Measurements from ENCODE around the gene PLCB1.
"Not testable (repeated sequence)": the region's sequence is repeated elsewhere in the genome, so short reads cannot be mapped to it uniquely, and the experiment has no call there.

The PLCB1 gene

GRCh38 chr20:8155229-8155628 is 23.2 kb downstream of the PLCB1 start:
- H3K4me3 Mint-ChIP-seq: no peak overlapping the region
- peaks cover 13% of the 10 kb centered on the region for H3K36me3 Mint-ChIP-seq (ENCODE audit: low read depth)
- H3K9me3 Mint-ChIP-seq: peaks cover 24% of the 10 kb centered on the region
- peaks cover 6% of the 10 kb centered on the region for H3K4me1 Mint-ChIP-seq
- TF ChIP-seq, protein P1, sequence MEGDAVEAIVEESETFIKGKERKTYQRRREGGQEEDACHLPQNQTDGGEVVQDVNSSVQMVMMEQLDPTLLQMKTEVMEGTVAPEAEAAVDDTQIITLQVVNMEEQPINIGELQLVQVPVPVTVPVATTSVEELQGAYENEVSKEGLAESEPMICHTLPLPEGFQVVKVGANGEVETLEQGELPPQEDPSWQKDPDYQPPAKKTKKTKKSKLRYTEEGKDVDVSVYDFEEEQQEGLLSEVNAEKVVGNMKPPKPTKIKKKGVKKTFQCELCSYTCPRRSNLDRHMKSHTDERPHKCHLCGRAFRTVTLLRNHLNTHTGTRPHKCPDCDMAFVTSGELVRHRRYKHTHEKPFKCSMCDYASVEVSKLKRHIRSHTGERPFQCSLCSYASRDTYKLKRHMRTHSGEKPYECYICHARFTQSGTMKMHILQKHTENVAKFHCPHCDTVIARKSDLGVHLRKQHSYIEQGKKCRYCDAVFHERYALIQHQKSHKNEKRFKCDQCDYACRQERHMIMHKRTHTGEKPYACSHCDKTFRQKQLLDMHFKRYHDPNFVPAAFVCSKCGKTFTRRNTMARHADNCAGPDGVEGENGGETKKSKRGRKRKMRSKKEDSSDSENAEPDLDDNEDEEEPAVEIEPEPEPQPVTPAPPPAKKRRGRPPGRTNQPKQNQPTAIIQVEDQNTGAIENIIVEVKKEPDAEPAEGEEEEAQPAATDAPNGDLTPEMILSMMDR (IDR thresholded peaks at IDR 0.05): no peak
- no peak for DNase-seq
- no peak overlapping the region for H3K27ac Mint-ChIP-seq
- H3K27me3 Mint-ChIP-seq (ENCODE audit: low read depth, poor library complexity): no peaks in the 10 kb centered on the region

DNA sequence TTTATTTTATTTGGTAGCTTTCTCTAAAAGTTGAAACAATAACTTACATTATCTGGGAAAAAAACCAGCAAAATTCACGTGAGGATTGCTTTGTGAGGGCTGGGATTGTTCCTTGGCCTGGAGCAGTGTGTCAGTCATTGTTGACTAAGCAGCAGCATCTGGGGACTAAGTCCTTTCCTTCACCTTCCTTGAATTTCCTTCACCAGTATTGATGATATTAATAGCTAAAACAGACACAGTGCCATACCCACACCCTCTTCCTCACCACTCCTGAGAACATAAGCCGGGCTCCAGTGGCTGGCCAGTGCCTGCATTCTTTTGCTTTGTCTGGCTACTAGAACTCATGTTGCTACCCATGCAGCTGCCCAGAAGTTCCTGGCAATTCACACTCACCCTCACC is 23.7 kb downstream of the PLCB1 start:
- no peak for DNase-seq
- Mint-ChIP-seq H3K4me1 (peaks cover 6% of the 10 kb centered on the region), H3K27ac (no peak overlapping the region), H3K36me3 (ENCODE audit: low read depth) (peaks cover 15% of the 10 kb centered on the region), H3K4me3 (no peak overlapping the region), H3K27me3 (ENCODE audit: low read depth, poor library complexity) (no peaks in the 10 kb centered on the region), H3K9me3 (peaks cover 26% of the 10 kb centered on the region)
- TF ChIP-seq, protein P1 (IDR thresholded peaks at IDR 0.05): no peak

- TF ChIP-seq, protein P1 (IDR thresholded peaks at IDR 0.05): no peak
- Mint-ChIP-seq H3K36me3 (ENCODE audit: low read depth) (peaks cover 15% of the 10 kb centered on the region), H3K27ac (no peak overlapping the region), H3K27me3 (ENCODE audit: low read depth, poor library complexity) (no peaks in the 10 kb centered on the region), H3K9me3 (peaks cover 26% of the 10 kb centered on the region), H3K4me1 (peaks cover 6% of the 10 kb centered on the region), H3K4me3 (no peak overlapping the region)
- no peak for DNase-seq
Observed at GRCh38 chr20:8156235-8157079, 24.4 kb downstream of the PLCB1 start.

- Mint-ChIP-seq H3K9me3 (peaks cover 26% of the 10 kb centered on the region), H3K36me3 (ENCODE audit: low read depth) (peaks cover 15% of the 10 kb centered on the region)
- not testable (repeated sequence) for H3K4me1 Mint-ChIP-seq; H3K27me3 Mint-ChIP-seq (ENCODE audit: low read depth, poor library complexity); H3K4me3 Mint-ChIP-seq; H3K27ac Mint-ChIP-seq; DNase-seq
Observed at GRCh38 chr20:8159217-8159616, 27.2 kb downstream of the PLCB1 start.

DNA sequence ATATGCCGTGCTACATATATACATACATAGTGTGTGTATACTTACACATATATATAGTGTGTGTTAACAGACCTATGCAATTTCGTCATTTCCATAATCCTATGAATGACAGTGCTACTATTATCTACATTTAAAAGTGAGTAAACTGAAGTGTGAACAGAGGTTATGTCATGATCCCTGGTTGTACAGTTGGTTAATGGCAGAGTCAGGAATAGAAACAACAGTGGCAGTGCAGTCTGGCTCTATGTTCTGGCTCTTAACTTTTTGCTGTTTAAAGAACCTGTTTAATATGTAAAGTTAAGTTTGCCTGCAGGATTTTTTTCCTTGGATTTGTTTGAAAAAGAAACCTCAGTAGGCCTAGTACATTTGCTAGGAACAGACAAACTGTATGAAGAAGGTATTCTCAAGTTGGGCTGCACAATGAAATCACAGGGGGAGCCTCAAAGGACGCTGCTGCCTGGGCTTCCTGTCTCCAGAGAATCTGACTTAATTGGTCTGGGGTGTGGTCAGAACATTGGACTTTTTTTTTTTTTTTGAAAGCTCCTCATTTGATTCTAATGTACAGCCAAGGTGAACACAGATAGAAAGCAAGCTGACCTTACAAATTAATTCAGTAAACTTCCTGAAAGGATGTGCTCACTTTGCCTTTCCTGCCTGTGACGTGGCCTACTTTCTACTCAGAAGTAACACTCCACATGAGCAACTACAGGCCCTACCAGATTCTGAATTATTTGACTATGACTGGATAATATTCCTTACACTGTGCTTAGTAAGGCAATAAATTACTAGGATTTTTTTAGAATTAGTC is 29.4 kb downstream of the PLCB1 start:
- Mint-ChIP-seq H3K27ac (no peak overlapping the region), H3K4me1 (peaks cover 13% of the 10 kb centered on the region), H3K27me3 (ENCODE audit: low read depth, poor library complexity) (peaks cover under 1% of the 10 kb centered on the region), H3K36me3 (ENCODE audit: low read depth) (peaks cover 15% of the 10 kb centered on the region), H3K9me3 (peaks cover 26% of the 10 kb centered on the region), H3K4me3 (no peak overlapping the region)
- no peak for DNase-seq
- TF ChIP-seq, protein P1 (IDR thresholded peaks at IDR 0.05): no peak

GRCh38 chr20:8162610-8163009 is 30.5 kb downstream of the PLCB1 start:
- Mint-ChIP-seq H3K36me3 (ENCODE audit: low read depth) (peaks cover 15% of the 10 kb centered on the region), H3K4me1 (peaks cover 16% of the 10 kb centered on the region), H3K27me3 (ENCODE audit: low read depth, poor library complexity) (peaks cover 5% of the 10 kb centered on the region), H3K9me3 (peaks cover 26% of the 10 kb centered on the region), H3K27ac (no peak overlapping the region), H3K4me3 (no peak overlapping the region)
- no peak for DNase-seq
- TF ChIP-seq, protein P1 (IDR thresholded peaks at IDR 0.05): no peak
